WTC11 (cell line): ENCODE data around the gene SLC2A6. TPM values are rescaled to one million over a fixed set of nuclear protein-coding genes. Genes with fewer than 3 reads are reported as not detected.

Experiments
- ETV6 ChIP-seq: sonication (generic); formaldehyde crosslinking; IDR thresholded peaks from 2 replicates; pipeline ENCODE4 v1.8.1; 2022; ENCODE audit warnings: mild to moderate bottlenecking, missing genetic modification reagents
- FOXP1 ChIP-seq: sonication (generic); formaldehyde crosslinking; IDR thresholded peaks from 2 replicates; pipeline ENCODE4 v1.8.0; 2022; ENCODE audit warnings: missing genetic modification reagents, mild to moderate bottlenecking, moderate library complexity, borderline replicate concordance
- KAT7 ChIP-seq: sonication (generic); formaldehyde crosslinking; IDR thresholded peaks from 2 replicates; pipeline ENCODE4 v1.8.1; 2023; ENCODE audit warnings: missing genetic modification reagents, mild to moderate bottlenecking, borderline replicate concordance
- MXD4 ChIP-seq: fragments of 250-450 bp; sonication (Bioruptor Pico); IDR thresholded peaks from 2 replicates; pipeline ENCODE4 v1.8.0; 2021; ENCODE audit warnings: mild to moderate bottlenecking, moderate library complexity, borderline replicate concordance
- MYBL2 ChIP-seq: sonication (generic); formaldehyde crosslinking; IDR thresholded peaks from 2 replicates; pipeline ENCODE4 v1.8.1; 2023; ENCODE audit warnings: mild to moderate bottlenecking, moderate library complexity, missing genetic modification reagents
- NFATC4 ChIP-seq: fragments of 250-450 bp; sonication (Bioruptor Pico); IDR thresholded peaks from 2 replicates; pipeline ENCODE4 v1.9.0; 2021; ENCODE audit warnings: mild to moderate bottlenecking
- NFYB ChIP-seq: sonication (generic); formaldehyde crosslinking; conservative IDR thresholded peaks from 2 replicates; pipeline ENCODE4 v1.8.0; 2022; ENCODE audit warnings: low read depth, missing genetic modification reagents
- NR2C2 ChIP-seq: sonication (generic); formaldehyde crosslinking; IDR thresholded peaks from 2 replicates; pipeline ENCODE4 v1.8.0; 2022; ENCODE audit warnings: mild to moderate bottlenecking, missing genetic modification reagents
- RELA ChIP-seq: sonication (generic); formaldehyde crosslinking; IDR thresholded peaks from 2 replicates; pipeline ENCODE4 v1.8.1; 2022; ENCODE audit warnings: missing genetic modification reagents, mild to moderate bottlenecking, borderline replicate concordance
- RORB ChIP-seq: fragments of 250-450 bp; sonication (Bioruptor Pico); IDR thresholded peaks from 2 replicates; pipeline ENCODE4 v1.9.0; 2021; ENCODE audit warnings: mild to moderate bottlenecking
- SP1 ChIP-seq: sonication (generic); formaldehyde crosslinking; conservative IDR thresholded peaks from 2 replicates; pipeline ENCODE4 v1.8.1; 2022; ENCODE audit warnings: missing genetic modification reagents
- ZNF423 ChIP-seq: fragments of 250-450 bp; sonication (Bioruptor Pico); IDR thresholded peaks from 2 replicates; pipeline ENCODE4 v2.1.2; 2022; ENCODE audit warnings: mild to moderate bottlenecking, moderate library complexity
- total RNA-seq: library from RNA; stranded (reverse); gene quantifications from 3 replicates; pipeline ENCODE4 v1.2.3, GENCODE V29; 2021
- TF ChIP-seq, protein P1 (sequence below): fragments of 250-450 bp; sonication (Bioruptor Pico); conservative IDR thresholded peaks from 2 replicates; pipeline ENCODE4 v1.9.0; 2021; ENCODE audit warnings: mild to moderate bottlenecking
- TF ChIP-seq, protein P2 (sequence below): sonication (generic); formaldehyde crosslinking; IDR thresholded peaks from 2 replicates; pipeline ENCODE4 v1.8.0; 2023; ENCODE audit warnings: missing genetic modification reagents, mild to moderate bottlenecking, borderline replicate concordance
- TF ChIP-seq, protein P3 (sequence below): sonication (generic); formaldehyde crosslinking; IDR thresholded peaks from 2 replicates; pipeline ENCODE4 v1.8.0; 2022; ENCODE audit warnings: mild to moderate bottlenecking, missing genetic modification reagents
- TF ChIP-seq, protein P4 (sequence below): sonication (generic); formaldehyde crosslinking; IDR thresholded peaks from 2 replicates; pipeline ENCODE4 v1.8.1; 2023; ENCODE audit warnings: mild to moderate bottlenecking, moderate library complexity, missing genetic modification reagents
- TF ChIP-seq, protein P5 (sequence below): fragments of 250-450 bp; sonication (Bioruptor Pico); IDR thresholded peaks from 2 replicates; pipeline ENCODE4 v2.1.2; 2022; ENCODE audit warnings: mild to moderate bottlenecking, moderate library complexity
- TF ChIP-seq, protein P6 (sequence below): fragments of 250-450 bp; sonication (Bioruptor Pico); IDR thresholded peaks from 2 replicates; pipeline ENCODE4 v1.9.0; 2021; ENCODE audit warnings: mild to moderate bottlenecking
- TF ChIP-seq, protein P7 (sequence below): sonication (generic); formaldehyde crosslinking; IDR thresholded peaks from 2 replicates; pipeline ENCODE4 v1.8.0; 2022; ENCODE audit warnings: mild to moderate bottlenecking, missing genetic modification reagents
- TF ChIP-seq, protein P8 (sequence below): sonication (generic); formaldehyde crosslinking; IDR thresholded peaks from 2 replicates; pipeline ENCODE4 v1.8.0; 2022; ENCODE audit warnings: mild to moderate bottlenecking, missing genetic modification reagents
- TF ChIP-seq, protein P9 (sequence below): sonication (generic); formaldehyde crosslinking; IDR thresholded peaks from 2 replicates; pipeline ENCODE4 v1.8.1; 2023; ENCODE audit warnings: mild to moderate bottlenecking, missing genetic modification reagents

Gene SLC2A6
- total RNA-seq, 1 experiment from 2014 or later = 16.6 TPM

DNA sequence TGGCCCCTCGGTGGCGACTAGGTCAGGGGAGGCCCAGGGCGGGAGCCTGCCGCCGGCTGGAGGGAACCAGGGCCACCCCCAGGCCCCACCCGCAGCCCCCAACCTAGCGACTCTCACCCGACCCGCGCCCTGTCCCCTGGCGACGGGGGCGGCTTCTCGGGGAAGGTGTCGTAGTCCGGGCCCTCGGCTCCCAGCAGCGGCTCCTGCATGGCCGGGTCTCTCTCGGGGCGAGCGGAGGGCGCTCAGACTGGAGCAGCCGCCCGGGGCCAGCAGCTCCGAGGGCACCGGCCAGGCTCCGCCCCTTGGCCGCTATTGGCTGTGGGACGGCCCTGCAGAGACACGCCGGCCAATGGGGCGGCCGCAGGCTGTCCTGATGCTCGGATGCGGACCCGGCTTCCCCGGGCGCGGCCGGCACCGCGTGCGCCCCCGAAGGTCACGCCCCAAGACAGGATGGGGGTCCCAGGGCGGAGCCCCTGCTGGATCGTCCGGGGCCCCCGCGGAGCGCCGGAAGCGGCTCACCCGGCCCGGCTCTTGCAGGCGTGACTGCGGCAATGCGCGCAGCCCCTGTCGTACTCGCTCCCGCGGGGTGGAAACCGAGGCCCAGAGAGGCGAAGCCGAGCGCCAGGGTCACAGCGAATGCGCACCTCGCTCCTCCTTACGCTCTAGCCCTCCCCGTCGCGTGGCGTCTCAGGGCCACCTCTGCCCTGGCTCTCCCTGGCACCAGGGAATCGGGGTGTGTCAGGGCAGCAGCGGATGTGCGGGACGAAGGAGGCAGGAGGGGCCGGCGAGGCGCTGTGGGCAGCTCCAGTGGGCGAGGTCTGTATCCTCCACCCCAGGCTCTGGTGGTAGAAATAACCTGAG is at the start of gene SLC2A6 (continued):
- TF ChIP-seq, protein P1, sequence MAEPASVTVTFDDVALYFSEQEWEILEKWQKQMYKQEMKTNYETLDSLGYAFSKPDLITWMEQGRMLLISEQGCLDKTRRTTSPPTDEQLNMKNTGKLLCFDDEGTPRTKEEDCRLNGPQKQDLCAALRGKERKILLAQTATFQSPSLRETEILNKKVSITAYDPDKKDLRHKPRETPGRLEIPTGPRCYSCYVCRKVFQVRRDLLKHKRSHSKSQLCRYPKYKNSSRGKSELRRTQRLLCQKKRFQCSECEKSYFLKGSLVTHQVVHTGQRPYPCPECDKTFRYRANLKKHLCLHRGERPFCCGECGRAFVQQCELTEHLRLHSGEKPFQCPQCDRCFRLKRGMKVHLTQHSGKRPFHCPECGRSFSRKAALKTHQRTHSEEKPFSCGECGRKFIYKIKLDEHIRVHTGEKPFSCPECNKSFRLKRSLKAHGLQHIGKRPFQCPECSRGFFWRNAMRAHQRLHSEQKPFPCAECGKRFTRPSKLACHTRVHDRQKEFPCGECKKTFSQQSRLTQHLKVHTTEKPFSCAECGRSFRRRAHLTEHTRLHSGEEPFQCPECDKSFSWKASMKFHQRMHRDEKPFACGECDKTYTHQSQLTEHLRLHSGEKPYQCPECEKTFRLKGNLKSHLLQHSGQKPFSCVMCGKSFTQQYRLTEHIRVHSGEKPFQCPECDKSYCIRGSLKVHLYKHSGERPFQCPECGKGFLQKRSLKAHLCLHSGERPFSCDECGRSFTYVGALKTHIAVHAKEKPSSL (CRISPR knock-in tag) = no peak
- TF ChIP-seq ZNF423 (CRISPR knock-in tag) (peak; percentile 51; the same call in 1 of the 2 replicates), KAT7 (CRISPR knock-in tag) (no peak), ETV6 (peak; percentile 78), MYBL2 (CRISPR knock-in tag) (peak; percentile 80), NFATC4 (CRISPR knock-in tag) (no peak), NR2C2 (CRISPR knock-in tag) (no peak), FOXP1 (CRISPR knock-in tag) (peak; percentile 59; the same call in 1 of the 2 replicates), MXD4 (CRISPR knock-in tag) (no peak), RELA (CRISPR knock-in tag) (peak; percentile 78; the same call in 1 of the 2 replicates), RORB (no peak), NFYB (CRISPR knock-in tag) (peak; percentile 89), SP1 (peak; percentile 59)
- TF ChIP-seq, protein P2, sequence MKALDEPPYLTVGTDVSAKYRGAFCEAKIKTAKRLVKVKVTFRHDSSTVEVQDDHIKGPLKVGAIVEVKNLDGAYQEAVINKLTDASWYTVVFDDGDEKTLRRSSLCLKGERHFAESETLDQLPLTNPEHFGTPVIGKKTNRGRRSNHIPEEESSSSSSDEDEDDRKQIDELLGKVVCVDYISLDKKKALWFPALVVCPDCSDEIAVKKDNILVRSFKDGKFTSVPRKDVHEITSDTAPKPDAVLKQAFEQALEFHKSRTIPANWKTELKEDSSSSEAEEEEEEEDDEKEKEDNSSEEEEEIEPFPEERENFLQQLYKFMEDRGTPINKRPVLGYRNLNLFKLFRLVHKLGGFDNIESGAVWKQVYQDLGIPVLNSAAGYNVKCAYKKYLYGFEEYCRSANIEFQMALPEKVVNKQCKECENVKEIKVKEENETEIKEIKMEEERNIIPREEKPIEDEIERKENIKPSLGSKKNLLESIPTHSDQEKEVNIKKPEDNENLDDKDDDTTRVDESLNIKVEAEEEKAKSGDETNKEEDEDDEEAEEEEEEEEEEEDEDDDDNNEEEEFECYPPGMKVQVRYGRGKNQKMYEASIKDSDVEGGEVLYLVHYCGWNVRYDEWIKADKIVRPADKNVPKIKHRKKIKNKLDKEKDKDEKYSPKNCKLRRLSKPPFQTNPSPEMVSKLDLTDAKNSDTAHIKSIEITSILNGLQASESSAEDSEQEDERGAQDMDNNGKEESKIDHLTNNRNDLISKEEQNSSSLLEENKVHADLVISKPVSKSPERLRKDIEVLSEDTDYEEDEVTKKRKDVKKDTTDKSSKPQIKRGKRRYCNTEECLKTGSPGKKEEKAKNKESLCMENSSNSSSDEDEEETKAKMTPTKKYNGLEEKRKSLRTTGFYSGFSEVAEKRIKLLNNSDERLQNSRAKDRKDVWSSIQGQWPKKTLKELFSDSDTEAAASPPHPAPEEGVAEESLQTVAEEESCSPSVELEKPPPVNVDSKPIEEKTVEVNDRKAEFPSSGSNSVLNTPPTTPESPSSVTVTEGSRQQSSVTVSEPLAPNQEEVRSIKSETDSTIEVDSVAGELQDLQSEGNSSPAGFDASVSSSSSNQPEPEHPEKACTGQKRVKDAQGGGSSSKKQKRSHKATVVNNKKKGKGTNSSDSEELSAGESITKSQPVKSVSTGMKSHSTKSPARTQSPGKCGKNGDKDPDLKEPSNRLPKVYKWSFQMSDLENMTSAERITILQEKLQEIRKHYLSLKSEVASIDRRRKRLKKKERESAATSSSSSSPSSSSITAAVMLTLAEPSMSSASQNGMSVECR (CRISPR knock-in tag) = peak; percentile 86; the same call in 1 of the 2 replicates
- TF ChIP-seq, protein P3, sequence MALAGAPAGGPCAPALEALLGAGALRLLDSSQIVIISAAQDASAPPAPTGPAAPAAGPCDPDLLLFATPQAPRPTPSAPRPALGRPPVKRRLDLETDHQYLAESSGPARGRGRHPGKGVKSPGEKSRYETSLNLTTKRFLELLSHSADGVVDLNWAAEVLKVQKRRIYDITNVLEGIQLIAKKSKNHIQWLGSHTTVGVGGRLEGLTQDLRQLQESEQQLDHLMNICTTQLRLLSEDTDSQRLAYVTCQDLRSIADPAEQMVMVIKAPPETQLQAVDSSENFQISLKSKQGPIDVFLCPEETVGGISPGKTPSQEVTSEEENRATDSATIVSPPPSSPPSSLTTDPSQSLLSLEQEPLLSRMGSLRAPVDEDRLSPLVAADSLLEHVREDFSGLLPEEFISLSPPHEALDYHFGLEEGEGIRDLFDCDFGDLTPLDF (CRISPR knock-in tag) = no peak
- TF ChIP-seq, protein P4, sequence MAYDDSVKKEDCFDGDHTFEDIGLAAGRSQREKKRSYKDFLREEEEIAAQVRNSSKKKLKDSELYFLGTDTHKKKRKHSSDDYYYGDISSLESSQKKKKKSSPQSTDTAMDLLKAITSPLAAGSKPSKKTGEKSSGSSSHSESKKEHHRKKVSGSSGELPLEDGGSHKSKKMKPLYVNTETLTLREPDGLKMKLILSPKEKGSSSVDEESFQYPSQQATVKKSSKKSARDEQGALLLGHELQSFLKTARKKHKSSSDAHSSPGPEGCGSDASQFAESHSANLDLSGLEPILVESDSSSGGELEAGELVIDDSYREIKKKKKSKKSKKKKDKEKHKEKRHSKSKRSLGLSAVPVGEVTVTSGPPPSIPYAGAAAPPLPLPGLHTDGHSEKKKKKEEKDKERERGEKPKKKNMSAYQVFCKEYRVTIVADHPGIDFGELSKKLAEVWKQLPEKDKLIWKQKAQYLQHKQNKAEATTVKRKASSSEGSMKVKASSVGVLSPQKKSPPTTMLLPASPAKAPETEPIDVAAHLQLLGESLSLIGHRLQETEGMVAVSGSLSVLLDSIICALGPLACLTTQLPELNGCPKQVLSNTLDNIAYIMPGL (CRISPR knock-in tag) = peak; percentile 22; the same call in 1 of the 2 replicates
- TF ChIP-seq, protein P5, sequence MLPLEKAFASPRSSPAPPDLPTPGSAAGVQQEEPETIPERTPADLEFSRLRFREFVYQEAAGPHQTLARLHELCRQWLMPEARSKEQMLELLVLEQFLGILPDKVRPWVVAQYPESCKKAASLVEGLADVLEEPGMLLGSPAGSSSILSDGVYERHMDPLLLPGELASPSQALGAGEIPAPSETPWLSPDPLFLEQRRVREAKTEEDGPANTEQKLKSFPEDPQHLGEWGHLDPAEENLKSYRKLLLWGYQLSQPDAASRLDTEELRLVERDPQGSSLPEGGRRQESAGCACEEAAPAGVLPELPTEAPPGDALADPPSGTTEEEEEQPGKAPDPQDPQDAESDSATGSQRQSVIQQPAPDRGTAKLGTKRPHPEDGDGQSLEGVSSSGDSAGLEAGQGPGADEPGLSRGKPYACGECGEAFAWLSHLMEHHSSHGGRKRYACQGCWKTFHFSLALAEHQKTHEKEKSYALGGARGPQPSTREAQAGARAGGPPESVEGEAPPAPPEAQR = no peak
- TF ChIP-seq, protein P6, sequence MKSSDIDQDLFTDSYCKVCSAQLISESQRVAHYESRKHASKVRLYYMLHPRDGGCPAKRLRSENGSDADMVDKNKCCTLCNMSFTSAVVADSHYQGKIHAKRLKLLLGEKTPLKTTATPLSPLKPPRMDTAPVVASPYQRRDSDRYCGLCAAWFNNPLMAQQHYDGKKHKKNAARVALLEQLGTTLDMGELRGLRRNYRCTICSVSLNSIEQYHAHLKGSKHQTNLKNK (CRISPR knock-in tag) = no peak
- TF ChIP-seq, protein P7, sequence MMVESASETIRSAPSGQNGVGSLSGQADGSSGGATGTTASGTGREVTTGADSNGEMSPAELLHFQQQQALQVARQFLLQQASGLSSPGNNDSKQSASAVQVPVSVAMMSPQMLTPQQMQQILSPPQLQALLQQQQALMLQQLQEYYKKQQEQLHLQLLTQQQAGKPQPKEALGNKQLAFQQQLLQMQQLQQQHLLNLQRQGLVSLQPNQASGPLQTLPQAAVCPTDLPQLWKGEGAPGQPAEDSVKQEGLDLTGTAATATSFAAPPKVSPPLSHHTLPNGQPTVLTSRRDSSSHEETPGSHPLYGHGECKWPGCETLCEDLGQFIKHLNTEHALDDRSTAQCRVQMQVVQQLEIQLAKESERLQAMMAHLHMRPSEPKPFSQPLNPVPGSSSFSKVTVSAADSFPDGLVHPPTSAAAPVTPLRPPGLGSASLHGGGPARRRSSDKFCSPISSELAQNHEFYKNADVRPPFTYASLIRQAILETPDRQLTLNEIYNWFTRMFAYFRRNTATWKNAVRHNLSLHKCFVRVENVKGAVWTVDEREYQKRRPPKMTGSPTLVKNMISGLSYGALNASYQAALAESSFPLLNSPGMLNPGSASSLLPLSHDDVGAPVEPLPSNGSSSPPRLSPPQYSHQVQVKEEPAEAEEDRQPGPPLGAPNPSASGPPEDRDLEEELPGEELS (CRISPR knock-in tag) = 0 out of 2 replicates have a peak, but pooled peaks have one; percentile 7
- TF ChIP-seq, protein P8, sequence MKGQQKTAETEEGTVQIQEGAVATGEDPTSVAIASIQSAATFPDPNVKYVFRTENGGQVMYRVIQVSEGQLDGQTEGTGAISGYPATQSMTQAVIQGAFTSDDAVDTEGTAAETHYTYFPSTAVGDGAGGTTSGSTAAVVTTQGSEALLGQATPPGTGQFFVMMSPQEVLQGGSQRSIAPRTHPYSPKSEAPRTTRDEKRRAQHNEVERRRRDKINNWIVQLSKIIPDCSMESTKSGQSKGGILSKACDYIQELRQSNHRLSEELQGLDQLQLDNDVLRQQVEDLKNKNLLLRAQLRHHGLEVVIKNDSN (CRISPR knock-in tag) = peak; percentile 63
- TF ChIP-seq, protein P9, sequence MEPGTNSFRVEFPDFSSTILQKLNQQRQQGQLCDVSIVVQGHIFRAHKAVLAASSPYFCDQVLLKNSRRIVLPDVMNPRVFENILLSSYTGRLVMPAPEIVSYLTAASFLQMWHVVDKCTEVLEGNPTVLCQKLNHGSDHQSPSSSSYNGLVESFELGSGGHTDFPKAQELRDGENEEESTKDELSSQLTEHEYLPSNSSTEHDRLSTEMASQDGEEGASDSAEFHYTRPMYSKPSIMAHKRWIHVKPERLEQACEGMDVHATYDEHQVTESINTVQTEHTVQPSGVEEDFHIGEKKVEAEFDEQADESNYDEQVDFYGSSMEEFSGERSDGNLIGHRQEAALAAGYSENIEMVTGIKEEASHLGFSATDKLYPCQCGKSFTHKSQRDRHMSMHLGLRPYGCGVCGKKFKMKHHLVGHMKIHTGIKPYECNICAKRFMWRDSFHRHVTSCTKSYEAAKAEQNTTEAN = 0 out of 2 replicates have a peak, but pooled peaks have one; percentile 36
